GM21526 (cell line): ENCODE data around the gene ATG10.

Experiments used
- ATAC-seq: cut with Tn5 transposase; IDR thresholded peaks from one replicate; pipeline ENCODE4 v1.9.1; 2021; ENCODE audit warnings: moderate library complexity; ENCODE audit not compliant: unreplicated experiment, low FRiP score

ATG10 gene

GRCh38 chr5:82298668-82299067, 326.8 kb downstream of the ATG10 start:
- no peak for ATAC-seq

- no peak for ATAC-seq
Measured at GRCh38 chr5:82301190-82301589, 329.4 kb downstream of the ATG10 start.
